A204.1 (cell line): ENCODE measurements around the gene ZFAND4.
"Not testable (repeated sequence)": the region's sequence is repeated elsewhere in the genome, so short reads cannot be mapped to it uniquely, and the experiment has no call there.

ENCODE experiments used
- FAIRE-seq: peaks from 2 replicates; lab custom pipeline; 2012; peaks lifted over from hg19 to GRCh38; lab: Jason Lieb, UNC

Gene ZFAND4

DNA sequence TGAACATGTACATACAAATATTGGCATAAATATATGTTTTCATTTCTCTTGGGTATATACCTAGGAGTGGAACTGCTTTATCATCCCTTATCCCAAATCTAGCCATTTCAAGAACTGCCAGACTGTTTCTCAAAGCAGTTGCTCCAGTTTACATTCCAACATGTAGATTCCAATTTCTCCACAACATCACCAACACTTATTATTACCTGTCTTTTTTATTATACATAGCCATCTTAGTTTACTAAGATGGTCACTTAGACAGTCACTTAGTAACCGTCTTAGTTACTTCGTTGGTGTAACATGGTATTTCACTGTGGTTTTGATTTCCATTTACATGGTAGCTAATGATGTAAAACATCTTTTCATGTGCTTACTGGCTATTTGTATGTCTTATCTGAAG, 82.7 kb downstream of the ZFAND4 start:
- no peak for FAIRE-seq

DNA sequence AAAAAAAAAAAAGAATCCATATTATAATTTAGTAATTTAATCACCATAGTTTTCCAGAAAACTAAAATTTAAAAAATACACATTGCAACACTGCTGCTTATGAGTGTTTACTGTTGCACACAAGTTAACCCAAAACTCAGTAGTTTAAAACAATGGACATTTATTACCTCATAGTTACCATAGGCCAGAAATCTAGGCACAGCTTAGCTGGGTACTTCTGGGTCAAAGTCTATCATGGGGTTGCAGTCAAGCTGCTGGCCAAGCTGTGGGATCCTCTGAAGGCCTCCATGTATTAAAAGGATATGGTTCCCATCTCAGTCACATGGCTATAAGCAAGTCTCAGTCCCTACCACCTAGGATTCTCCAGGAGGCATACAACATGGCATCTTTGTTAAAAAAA, 83.6 kb downstream of the ZFAND4 start:
- no peak for FAIRE-seq

DNA sequence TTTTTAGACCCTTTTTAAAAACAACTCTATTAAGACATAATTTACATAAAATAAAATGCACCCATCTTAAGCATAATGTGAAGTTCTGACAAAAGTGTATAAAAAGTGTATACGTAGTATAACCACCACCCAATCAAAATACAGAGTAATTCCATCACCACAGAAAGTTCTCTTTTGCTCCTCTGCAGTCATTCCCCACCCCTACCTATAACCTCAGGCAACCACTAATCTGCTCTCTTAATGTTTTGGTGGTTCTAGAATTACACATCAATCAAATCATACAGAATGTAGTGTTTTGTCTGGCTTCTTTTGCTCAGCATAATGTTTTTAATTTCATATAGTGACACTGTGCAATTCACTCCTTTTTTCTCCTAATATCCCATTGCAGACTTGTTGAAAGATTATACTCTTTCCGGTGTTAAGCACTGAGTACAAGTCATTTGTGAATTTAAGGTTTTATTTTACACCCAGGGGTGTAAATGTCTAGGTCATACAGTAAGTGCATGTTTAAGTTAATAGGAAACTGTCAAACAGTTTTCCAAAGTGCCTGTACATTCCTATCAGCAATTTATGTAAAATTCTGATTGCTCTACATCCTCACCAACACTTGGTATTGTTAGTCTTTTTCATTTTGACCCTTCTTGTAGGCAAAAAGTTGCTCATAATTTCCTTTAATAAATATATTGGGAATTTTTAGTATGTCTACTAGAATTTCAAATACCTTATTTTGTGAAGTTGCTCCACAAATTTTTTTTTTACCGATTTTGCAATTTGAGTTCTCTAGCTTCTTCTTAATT, 86.3 kb downstream of the ZFAND4 start:
- no peak for FAIRE-seq

DNA sequence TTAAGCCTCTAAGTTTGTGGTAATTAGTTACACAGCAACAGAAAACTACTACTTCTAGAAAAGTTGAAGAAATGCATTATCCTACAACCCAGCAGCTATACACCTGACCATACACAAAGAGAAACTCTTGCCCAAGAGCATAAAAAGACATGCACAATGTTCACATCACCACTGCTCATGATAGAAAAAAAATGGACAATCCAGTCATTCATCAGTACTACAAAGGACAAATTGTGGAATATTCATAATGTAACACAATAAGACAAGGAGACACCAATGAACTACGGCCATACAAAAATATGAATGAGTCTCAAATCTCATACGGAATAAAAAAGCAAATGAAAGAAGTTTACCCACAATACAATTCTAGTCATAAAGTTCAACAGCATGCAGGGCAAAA, 87.4 kb downstream of the ZFAND4 start:
- FAIRE-seq: no peak

- no peak for FAIRE-seq
Measured at GRCh38 chr10:45582386-45582781, 90.2 kb downstream of the ZFAND4 start.

GRCh38 chr10:45581582-45582385, 90.8 kb downstream of the ZFAND4 start:
- FAIRE-seq: no peak

- FAIRE-seq: no peak
Measured at GRCh38 chr10:45581216-45581549, 91.4 kb downstream of the ZFAND4 start.

- no peak for FAIRE-seq
Measured at GRCh38 chr10:45580371-45581215, 92.0 kb downstream of the ZFAND4 start.

DNA sequence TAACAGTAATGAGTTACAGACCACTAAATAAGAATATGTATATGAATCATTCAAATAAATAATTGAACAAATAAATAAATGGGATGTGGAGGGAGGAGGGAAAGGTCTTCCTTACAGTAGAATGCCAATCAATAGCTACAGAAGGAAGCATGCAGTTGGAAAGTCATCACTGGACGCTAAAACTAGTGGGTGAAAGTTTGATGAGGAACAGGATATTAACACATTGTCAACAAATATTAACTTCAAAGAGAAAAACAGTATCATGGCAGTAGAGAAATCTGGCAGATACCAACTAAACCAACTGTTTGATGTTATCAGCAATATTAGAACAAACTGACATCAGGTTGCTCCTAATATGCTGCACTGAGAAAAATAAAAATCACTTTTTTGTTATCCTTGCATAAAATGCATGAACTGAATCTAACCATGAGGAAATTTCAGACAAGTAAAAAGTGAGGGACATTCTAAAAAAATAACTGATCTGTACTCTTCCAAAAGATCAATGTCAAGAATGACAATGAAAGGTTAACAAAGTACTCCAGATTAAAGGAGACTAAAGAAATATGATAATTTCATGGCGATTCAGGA, 94.1 kb downstream of the ZFAND4 start:
- FAIRE-seq: no peak

GRCh38 chr10:45575966-45576597, 96.5 kb downstream of the ZFAND4 start:
- FAIRE-seq: no peak

- not testable (repeated sequence) for FAIRE-seq
Measured at GRCh38 chr10:45575032-45575761, 97.4 kb downstream of the ZFAND4 start.

GRCh38 chr10:45569471-45569870, 103.1 kb downstream of the ZFAND4 start:
- no peak for FAIRE-seq

- no peak for FAIRE-seq
Measured at GRCh38 chr10:45566415-45566814, 106.2 kb downstream of the ZFAND4 start.
